SHP77 treated with DMSO at 0.1 percent for 48 hours (cell line): ENCODE data around the gene PADI4.

Experiments
- DNase-seq: peaks from one replicate; lab custom pipeline; 2025; lab: John Stamatoyannopoulos, UW

The PADI4 gene

DNA sequence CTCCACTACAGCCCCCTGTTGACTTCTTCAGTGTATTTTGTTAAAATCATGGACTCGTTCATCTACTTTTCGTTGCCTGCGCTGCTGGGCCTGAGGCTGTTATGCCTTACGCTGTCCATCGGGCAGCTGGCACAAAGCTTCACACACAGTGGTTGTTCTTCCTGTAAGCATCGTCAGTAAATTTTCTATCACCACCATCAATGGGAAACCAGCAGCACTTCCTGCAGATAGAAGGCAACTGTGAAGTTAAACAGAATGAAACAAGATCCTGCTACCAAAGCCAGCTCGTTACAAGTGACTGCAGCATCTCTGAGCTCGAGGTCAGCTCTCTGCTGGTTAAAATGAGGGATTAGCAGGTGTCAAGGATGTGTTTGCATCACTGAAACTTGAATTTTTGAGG is 42.1 kb downstream of the PADI4 start:
- DNase-seq, result no peak

DNA sequence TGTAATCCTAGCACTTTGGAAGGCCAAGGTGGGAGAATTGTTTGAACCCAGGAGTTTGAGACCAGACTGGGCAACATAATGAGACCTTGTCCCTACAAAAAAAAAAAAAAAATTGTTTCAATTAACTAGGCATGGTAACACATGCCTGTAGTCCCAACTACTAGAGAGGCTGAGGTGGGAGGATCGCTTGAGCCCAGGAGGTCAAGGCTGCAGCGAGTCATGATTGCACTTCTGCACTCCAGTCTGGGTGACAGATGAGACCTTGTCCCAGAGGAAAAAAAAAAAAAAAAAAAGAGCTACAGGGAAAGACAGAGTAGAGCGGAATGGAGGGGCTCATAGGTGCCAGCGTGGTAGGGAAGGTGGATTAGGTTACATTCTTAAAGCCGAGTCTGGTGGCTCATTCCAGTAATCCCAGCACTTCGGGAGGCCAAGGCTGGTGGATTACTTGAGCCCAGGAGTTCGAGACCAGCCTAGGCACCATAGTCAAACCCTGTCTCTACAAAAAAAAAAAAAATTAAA is 43.0 kb downstream of the PADI4 start:
- no peak for DNase-seq

DNA sequence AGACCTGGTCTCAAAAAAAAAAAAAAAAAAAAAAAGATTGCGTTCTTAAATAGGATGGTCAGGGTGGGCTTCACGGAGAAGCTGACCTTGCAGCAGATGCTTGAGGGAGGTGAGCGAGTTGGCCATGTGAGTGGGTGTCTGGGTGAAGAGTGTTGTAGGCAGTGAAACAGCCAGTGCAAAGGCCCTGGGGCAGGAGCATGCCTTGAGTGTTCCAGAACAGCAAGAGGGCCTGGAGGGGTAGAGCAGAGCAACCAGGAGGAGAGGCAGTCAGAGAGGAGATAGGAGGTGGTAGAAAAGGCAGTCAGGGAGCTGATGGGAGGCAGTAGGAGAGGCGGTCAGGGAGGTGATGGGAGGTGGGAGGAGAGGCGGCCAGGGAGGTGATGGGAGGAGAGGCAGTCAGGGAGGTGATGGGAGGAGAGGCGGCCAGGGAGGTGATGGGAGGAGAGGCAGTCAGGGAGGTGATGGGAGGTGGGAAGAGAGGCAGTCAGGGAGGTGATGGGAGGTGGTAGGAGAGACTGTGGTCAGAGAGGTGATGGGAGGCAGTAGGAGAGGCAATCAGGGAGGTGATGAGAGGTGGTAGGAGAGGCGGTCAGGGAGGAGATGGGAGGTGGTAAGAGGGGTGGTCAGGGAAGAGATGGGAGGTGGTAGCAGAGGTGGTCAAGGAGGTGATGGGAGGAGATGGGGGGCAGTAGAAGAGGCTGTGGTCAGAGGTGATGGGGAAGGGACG is 43.8 kb downstream of the PADI4 start:
- no peak for DNase-seq

DNA sequence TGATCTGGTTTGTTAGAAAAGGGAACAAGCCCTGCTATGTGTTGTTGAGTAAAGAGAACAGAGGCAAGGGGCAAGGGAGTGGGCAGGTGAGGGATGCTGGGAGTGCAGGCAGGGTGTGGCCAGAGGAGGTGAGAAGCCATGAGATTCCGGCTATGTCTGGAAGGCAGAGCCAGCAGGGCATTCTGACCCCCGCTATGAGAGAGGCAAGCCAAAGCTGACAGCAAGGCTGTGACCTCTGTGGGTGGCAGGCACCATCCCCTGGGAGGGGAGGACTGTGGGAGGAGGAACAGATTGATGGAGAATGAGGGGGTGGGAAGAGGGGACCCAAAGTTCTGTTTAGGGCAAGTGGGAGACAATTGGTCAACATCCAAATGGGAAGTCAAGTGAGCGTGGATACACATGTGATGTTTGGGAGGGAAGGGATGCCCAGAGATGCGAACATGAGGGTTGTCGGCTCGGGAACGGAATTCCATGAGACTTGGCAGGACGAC is 44.5 kb downstream of the PADI4 start:
- DNase-seq, result no peak

DNA sequence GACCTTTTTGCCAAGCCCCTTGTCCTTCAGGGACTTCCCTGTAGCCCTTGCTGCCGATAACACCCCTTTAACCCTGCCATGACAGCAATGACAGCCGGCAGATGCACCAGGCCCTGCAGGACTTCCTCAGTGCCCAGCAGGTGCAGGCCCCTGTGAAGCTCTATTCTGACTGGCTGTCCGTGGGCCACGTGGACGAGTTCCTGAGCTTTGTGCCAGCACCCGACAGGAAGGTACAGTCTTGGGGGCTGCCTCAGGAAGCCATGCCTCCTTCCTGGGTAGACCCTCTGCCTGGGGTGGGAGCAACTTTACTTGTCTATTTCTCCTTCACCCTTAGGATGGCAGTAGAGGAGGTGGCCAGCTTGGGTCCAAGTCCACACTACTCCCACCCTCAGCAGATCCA is 47.9 kb downstream of the PADI4 start:
- no peak for DNase-seq

DNA sequence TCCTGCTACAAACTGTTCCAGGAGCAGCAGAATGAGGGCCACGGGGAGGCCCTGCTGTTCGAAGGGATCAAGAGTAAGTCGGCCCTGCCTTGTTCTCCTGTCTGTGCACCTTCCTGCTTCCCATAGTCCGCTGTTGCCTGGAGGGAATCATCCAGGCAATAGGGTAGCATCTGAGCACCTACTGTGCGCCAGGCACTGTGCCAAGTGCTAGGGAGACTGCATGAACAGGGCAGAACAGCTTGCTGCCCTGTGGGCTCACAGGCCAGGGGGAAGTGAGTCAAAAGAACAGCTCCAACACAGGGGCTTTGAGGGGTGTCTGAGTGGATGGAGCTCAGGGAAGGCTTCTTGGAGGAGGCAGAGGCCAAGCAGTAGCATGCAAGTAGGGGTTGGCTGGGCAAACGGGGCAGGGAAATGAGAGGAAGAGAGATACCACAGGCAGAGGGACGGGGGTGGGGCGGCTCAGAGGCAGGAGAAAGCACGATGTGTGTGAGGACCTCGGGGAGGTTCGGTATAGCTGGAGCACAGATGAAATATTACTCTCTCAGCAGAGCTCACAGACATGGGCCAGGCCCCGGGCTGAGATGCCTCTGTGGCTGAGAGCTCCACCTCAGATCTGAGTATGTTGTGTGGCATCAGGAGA is 48.5 kb downstream of the PADI4 start:
- no peak for DNase-seq

- DNase-seq, result no peak
These were observed 50.6 kb downstream of the PADI4 start for GRCh38 chr1:17358557-17358956.

DNA sequence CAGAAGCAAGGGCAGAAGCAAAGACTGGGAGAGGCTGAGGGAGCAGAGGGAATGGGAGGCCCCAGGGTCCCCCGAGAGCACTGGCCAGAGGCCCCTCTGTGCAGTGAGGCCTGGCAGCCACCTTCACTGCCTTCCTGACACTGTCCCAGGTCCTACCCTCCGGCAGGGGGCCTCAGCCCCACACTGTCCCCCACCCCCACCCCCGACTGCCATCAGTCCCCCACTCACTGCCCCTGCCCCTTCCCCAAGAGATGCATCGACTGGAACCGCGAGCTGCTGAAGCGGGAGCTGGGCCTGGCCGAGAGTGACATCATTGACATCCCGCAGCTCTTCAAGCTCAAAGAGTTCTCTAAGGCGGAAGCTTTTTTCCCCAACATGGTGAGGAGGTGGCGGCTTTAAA is 51.0 kb downstream of the PADI4 start:
- no peak for DNase-seq

- no peak for DNase-seq
These were observed 51.8 kb downstream of the PADI4 start for GRCh38 chr1:17359808-17360207.

GRCh38 chr1:17360272-17360956 is 52.4 kb downstream of the PADI4 start:
- DNase-seq, result no peak

DNA sequence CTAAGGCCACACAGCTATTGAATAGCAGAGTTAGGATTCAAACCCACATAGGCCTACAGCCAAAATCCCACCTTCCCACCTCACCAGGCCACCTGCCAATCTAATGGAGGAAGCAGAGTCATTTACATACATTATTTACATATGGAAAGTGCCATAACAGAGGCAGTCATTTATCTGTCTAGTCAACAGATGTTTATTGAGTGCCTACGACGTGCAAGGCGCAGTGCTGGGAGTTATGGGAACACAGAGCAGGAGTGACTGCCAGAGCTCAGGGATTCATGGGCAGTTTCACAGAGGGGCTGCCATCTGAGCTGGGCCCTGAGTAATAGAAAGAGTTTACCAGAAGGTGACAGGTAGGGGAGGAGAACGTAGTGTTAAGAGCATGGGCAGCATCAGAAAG is 53.7 kb downstream of the PADI4 start:
- DNase-seq, result no peak

GRCh38 chr1:17363351-17363750 is 55.4 kb downstream of the PADI4 start:
- no peak for DNase-seq

DNA sequence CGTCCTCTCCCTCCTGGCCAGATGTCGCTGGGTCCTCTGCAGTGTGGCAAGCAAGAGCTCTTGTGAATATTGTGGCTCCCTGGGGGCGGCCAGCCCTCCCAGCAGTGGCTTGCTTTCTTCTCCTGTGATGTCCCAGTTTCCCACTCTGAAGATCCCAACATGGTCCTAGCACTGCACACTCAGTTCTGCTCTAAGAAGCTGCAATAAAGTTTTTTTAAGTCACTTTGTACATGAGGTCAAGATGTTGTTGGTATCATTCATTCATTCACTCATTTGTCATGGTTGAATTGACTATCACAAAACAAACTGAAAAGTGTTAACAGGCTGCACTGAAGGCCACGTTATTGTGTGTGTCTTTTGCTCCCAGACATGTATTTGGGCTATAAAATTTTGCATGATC is 55.8 kb downstream of the PADI4 start:
- no peak for DNase-seq

- DNase-seq, result no peak
These were observed 57.3 kb downstream of the PADI4 start for GRCh38 chr1:17365293-17365692.

GRCh38 chr1:17369466-17369865 is 61.5 kb downstream of the PADI4 start:
- DNase-seq, result no peak

DNA sequence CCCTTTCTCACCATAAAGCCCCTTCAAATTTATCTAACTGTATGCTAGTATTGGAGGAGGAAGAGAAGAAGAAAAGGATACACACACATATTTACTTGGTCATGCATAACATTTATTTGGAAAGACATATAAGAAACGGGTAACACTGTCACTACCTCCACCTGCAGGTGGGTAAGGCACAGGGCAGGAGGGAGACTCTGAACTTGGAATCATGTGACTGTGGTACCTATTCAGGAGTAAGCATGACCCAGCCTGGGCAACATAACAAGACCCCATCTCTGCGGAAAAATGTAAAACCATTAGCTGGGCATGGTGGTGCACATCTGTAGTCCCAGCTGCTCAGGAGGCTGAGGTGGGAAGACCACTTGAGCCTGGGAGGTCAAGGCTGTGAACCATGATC is 62.6 kb downstream of the PADI4 start:
- DNase-seq, result no peak

DNA sequence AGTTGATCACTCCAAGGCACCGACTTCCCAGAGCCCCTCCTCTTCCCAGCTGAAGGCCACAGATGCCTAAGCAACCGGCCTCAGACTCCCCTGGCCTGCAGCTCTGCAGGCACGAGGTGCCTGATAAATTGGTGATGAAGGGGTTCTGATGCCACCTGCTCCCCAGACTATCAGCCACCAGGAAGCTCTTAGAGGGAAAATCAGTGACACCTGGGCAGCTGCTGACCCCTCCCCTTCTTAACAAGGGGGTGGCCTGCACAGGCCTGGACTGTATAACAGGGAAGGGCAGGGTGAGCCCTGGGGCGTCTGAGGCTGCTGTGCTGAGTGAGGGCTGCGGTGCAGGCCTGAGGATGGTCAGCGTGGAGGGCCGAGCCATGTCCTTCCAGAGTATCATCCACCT is 63.9 kb downstream of the PADI4 start, which contains the start of gene PADI6:
TSS of gene PADI6 (plus strand) at position 301 of the 400 bp plus-strand sequence. CDS start at position 351, 50 bp downstream.
- DNase-seq, result no peak

DNA sequence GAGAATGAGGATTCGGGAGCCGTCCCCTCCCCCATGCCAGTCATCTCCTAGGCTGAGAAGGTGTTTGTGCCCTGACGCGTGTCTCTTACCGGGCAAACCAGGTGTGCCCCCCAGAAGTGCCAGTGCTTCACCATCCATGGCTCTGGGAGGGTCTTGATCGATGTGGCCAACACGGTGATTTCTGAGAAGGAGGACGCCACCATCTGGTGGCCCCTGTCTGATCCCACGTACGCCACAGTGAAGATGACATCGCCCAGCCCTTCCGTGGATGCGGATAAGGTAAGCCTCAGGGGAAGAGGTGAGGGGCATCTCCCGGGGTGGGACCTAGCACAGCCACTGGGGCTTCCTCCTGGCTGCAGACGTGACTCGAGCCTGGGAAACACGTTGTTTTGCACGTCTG is 65.0 kb downstream of the PADI4 start:
- no peak for DNase-seq

DNA sequence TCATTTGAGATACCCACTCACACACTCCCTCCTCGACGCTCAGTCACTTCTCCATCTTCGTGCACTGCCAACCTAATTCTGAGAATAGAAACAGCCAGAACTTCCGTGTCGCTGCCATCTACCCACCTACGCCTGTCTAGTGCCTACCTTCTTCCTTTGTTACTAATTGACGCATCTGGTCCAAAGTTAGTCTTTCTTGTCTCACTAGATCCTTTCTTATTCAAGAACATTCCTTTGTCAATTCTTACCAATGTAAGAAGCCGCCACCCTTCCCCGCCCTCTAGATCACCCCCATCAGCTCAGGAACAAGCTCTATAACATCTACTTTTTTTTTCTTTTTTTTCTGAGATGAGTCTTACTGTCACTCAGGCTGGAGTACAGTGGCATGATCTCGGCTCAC is 67.7 kb downstream of the PADI4 start:
- DNase-seq, result no peak

- no peak for DNase-seq
These were observed 69.4 kb downstream of the PADI4 start for GRCh38 chr1:17377325-17377953.

- DNase-seq, result no peak
These were observed 73.2 kb downstream of the PADI4 start for GRCh38 chr1:17381161-17381560.

DNA sequence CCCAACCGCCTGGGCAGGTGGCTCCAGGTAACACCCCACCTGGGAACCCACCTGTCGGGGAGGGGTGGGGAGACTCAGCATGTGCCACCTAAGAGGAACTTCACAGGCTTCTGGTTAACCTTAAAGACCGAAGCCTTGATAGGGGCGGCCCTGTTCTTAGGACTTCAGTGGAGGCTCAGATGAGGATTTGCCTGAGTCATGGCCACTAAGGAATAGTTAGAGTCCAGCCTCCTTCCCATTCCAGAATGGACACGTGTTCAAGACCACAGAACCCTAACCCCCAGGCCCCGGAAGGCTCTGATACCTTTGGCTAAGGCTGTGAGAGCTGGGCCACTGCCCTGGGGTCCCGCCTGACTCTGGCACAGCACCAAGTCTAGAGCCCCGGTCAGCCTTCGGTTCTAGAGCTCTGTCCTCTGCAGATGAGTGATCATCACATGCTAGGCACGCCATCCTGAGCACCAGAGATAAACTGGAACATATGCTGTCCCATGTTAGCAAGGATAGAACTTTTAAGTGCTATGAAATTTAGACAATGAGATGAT is 84.3 kb downstream of the PADI4 start:
- DNase-seq, result no peak
